GM19035 (cell line): Measurements from ENCODE around the gene MYBPC2.

Source experiments
- ATAC-seq: cut with Tn5 transposase; IDR thresholded peaks from one replicate; pipeline ENCODE4 v1.9.1; 2021; ENCODE audit not compliant: unreplicated experiment

MYBPC2 gene

GRCh38 chr19:50496189-50497021 lies 63.7 kb downstream of the MYBPC2 start:
- ATAC-seq, result no peak

- no peak for ATAC-seq
These were observed 64.3 kb downstream of the MYBPC2 start for GRCh38 chr19:50497022-50497405.

DNA sequence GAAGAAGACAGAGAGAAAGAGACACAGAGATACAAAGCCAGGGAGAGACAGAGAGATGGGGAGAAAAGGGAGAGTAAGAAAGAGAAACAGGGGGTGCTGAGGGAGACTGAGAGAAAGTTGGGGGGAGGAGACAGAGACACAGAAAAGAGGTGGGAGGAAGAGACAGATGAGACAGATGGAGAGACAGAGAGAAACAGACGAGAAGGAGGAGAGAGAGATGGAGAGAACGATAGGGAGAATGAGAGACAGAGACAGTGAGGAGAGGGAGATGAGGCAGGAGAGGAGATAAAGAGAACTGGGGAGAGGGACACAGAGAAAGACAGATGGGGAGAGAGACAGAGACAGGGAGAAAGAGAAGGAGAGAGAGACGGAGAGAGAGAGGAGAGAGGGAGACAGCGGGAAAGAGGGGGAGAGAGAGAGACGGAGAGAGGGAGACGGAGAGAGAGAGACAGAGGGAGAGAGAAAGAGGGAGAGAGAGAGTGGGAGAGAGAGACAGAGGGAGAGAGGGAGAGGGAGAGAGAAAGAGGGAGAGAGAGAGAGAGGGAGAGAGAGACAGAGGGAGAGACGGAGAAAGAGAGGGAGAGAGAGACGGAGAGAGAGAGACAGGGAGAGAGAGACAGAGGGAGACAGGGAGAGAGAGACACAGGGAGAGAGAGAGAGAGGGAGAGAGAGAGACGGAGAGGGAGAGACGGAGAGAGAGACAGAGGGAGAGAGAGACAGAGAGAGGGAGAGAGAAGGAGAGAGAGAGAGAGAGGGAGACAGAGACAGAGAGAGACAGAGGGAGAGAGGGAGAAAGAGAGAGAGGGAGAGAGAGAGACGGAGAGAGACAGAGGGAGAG lies 65.7 kb downstream of the MYBPC2 start:
- no peak for ATAC-seq

GRCh38 chr19:50500060-50500752 lies 67.5 kb downstream of the MYBPC2 start:
- ATAC-seq, result no peak

DNA sequence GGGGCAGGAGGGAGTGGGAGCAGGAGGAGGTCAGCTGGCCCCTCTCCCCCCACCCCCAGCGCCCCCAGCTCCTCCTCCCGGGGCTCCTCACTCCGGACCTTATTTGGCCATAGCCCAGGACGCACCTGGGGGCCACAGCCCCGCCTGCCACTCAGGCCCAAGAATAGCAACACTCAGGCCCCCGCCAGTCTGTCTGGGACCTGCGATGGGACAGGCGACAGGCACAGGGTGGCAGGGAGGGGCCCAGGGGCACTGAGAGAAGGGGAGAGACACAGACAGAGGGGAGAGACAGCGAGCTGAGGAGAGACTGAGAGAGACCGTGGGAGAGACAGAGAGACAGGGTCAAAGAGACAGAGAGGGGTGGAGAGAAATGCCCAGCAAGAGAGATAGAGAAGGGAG lies 68.1 kb downstream of the MYBPC2 start:
- no peak for ATAC-seq

- ATAC-seq, result no peak
These were observed 68.5 kb downstream of the MYBPC2 start for GRCh38 chr19:50501186-50501567.

- no peak for ATAC-seq
These were observed 69.1 kb downstream of the MYBPC2 start for GRCh38 chr19:50501568-50502475.

DNA sequence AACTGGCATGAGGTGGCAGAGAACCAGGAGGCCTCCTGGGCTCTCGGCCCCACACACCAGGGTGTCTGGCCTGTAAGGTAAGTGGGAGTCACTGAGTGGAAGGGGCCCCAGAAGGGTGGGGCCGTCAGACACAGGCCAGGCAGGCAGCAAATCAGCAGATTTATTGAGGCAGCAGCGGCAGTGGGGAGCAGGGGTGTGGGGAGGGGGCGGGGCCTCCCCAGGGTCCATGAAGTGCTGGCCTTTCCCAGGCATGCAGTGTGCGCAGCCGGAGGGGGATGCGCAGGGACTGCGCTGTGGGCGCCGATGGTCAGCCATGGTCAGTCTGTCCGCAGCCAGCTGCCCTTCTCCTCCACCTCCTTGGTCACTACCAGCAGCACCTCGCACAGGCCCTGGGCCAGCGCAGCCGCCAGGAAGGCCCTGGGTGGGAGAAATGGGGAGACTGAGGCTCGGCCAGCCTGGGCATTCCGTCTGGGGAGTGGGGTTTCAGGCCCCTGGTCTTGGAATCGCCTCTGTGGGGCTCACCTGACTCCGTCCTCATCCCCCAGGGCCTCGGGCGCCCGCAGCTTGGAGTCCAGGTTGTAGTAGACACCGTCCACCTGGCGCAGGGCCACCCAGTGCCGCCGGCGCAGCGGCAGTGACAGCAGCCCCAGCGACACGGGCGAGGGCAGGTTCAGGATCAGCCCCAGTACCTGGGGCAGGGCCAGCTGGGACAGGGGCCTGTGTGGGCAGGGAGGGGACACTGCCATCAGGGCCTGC lies 73.3 kb downstream of the MYBPC2 start:
- no peak for ATAC-seq

GRCh38 chr19:50506700-50507099 lies 74.0 kb downstream of the MYBPC2 start:
- ATAC-seq, result no peak

- ATAC-seq, result no peak
These were observed 74.7 kb downstream of the MYBPC2 start for GRCh38 chr19:50507376-50507775.

GRCh38 chr19:50508843-50509190 lies 76.1 kb downstream of the MYBPC2 start:
- ATAC-seq, result no peak

- ATAC-seq, result no peak
These were observed 76.7 kb downstream of the MYBPC2 start for GRCh38 chr19:50509366-50509765.

DNA sequence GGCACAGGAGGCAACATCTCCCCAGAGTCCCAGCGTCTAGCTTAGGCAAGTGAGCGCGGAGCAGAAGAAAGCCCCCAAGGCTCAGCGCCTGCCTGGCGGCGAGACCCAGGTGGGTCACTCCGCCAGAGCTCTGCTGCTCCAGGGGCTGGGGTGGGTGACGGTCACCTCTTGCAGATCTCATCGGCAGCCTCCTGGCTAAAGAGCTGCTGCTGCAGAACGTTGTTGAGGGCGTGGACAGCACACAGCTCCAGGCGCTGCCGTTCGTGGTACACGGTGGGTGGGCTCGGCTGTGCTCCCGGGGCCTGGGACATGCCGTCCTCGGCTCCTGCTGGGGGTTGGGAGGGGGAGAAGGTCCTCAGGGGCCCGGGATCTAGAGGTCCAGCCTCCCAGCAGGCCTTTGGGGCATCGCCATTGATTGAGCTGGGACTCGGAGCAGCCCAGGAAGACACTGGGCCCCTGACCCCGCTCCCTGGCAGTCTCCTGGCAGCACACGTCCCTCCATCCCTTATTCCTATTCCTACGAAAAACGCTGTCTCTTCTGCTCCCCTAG lies 77.5 kb downstream of the MYBPC2 start:
- ATAC-seq, result no peak

DNA sequence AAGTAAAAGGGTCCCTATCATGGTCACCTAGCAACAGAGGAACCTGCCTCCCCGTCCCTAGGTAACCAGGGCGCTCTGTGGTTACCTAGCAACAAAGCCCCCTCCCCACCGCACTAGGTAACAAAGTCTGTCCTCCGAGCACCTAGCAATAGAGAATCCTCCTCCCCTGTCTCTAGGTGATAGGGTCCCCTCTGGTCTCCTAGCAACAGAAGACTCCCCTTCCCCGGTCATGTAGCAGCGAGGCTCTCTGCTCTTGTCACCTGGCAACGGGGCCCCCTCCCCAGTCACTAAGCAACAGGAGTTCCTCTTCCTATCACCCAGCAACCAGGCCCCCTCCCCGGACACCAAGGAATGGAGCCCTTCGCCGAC lies 78.0 kb downstream of the MYBPC2 start:
- ATAC-seq, result no peak

DNA sequence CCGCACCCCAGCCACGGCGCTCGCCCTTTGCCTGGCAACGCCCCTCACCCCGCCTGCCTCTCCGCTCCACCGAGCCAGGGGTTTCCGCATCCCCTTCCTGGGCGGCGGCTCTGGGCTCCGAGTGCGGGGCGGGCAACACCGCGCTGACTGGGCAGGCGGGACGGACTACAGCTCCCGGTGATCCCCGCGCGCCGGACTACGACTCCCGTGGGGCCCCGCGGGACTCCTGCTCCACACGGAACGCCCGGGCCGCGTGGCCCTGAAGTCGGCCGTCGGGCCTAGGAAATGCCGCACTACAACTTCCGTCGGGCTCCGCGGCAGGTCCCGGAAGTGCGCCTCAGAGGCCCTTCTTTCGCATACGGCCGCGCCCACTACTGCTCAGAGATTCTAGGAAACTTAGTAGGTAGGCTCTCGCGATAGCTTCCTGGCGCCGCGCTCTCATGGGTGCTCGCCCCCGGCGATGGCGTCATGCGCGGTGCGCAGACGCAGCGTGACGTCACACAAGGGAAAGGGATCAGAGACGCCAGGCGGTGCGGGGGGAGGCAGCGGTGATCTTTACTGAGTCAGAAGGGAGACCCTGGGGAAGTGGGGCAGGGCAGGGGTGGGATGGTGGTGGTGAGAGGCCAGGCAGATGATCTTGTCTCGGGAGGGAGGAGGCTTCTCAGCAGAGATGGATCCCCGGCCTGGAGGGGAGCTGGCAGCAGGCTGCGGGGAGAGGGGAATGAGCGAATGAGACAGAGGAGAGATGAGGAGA lies 78.6 kb downstream of the MYBPC2 start, which contains the start of gene JOSD2:
Gene JOSD2 (minus strand): TSS at position 123 of the 754 bp plus-strand sequence. CDS start 760 bp downstream, outside the sequence.
- peak; percentile 83 for ATAC-seq

DNA sequence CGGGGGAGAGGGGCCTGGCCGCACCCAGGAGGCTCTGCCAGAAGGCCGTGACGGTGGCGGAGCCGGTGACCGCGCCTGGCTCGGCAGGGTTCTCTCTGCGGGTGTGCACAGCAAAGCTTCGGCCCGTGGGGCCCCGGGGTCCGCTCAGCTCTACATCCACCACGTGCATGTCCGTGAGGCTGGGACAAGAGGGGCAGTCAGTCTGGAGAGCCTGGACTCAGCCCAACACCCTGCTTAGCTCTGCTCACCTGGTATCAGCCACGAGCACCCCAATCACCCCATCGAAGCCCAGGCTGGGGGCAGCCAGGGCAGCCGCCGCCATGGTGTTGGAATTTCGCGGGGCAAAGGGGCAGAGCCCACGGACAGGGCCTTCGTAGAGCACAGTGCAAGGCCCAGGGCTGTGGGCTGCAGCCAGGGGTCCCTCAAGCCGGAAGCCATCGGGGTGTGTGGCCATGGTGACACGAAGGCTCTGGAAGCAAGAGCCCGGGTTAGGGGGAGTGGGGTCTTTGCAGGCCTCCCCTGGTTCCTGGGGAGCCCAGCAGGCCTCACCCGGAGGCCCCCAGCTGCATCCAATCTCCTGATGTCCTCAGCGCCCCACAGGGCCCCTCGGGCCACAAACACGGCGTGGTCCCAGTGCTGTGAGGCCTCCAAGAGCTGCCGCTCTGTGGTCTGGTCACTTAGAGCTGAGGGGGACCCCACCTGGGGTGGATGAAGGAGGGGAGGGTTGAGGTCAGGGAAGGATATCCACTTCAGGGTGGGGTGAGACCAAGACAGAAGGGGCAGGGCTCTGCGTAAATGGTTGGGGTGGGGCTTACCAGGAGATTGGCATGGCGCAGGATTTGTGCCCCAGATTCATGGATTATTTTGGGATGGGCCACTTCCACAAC lies 79.7 kb downstream of the MYBPC2 start:
- no peak for ATAC-seq

DNA sequence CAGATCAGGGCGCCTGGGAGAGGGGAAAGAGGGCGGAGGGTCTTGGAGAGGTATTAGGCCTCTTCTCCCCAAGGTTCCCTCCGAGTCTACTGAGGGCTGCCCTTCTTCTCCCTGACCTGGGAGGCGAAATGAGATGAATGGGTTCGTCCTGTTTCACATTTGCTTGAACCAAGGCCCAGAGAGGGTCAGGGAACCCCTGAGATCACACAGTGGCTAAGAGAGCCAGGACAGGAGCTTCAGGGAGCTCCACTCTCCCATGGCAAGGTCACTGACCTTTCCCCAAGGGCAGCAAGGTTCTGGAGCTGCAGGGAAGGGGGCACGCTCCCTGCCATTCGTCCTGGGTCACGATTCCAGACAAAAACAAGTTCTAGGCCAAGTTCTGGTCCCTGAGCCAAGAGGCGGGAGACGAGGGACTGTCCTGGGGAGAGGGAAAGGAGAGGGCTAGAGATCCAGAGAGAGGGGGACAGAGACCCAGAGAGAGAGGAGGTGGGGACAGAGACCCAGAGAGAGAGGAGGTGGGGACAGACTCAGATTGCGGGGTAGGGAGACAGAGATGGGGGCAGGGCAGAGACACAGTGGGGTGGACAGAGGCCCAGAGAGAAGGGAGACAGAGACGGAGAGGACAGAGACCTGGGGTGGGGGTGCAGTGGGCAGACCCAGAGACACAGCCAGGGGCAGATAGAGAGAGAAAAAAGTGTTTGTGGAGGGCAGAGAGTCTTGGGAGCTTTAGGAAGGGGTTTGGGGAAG lies 80.5 kb downstream of the MYBPC2 start:
- ATAC-seq, result no peak
